HG02588 (cell line): ENCODE measurements around the gene FOXN3.

Experiments used
- ATAC-seq: cut with Tn5 transposase; IDR thresholded peaks from one replicate; pipeline ENCODE4 v1.9.1; 2021; ENCODE audit warnings: mild to moderate bottlenecking, moderate library complexity; ENCODE audit not compliant: unreplicated experiment

The FOXN3 gene

GRCh38 chr14:89288114-89288513 lies 128.9 kb downstream of the FOXN3 start:
- ATAC-seq: no peak

- no peak for ATAC-seq
Observed at GRCh38 chr14:89284333-89285058, 132.5 kb downstream of the FOXN3 start.

GRCh38 chr14:89283327-89284060 lies 133.5 kb downstream of the FOXN3 start:
- peak; percentile 66 for ATAC-seq

GRCh38 chr14:89282191-89282590 lies 134.8 kb downstream of the FOXN3 start:
- no peak for ATAC-seq

- ATAC-seq: no peak
Observed at GRCh38 chr14:89280600-89280999, 136.4 kb downstream of the FOXN3 start.

- no peak for ATAC-seq
Observed at GRCh38 chr14:89279649-89280232, 137.3 kb downstream of the FOXN3 start.

DNA sequence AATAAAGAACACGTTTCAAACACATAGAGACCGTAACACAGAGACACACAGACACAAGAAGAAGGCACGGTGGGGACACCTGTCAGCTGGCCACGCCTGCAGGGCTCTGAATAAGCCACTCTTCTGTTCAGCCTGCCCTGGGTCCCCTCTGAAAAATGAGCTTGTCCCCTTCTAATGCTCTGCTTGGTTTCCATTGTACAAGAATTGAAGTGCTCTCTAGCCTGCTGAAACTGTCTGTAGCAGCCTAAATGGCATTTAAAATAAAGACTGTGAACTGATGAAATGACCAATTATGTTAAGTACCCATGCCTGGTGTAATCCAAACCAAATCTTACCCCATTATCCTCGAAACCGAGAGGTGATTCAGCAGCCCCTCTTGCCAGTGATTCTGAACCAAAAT lies 139.8 kb downstream of the FOXN3 start:
- no peak for ATAC-seq

- peak; percentile 96 for ATAC-seq
Observed at GRCh38 chr14:89276424-89276975, 140.5 kb downstream of the FOXN3 start.

- peak; percentile 49 for ATAC-seq
Observed at GRCh38 chr14:89270439-89271227, 146.4 kb downstream of the FOXN3 start.

- no peak for ATAC-seq
Observed at GRCh38 chr14:89269404-89269803, 147.6 kb downstream of the FOXN3 start.

GRCh38 chr14:89268514-89268913 lies 148.5 kb downstream of the FOXN3 start:
- no peak for ATAC-seq

DNA sequence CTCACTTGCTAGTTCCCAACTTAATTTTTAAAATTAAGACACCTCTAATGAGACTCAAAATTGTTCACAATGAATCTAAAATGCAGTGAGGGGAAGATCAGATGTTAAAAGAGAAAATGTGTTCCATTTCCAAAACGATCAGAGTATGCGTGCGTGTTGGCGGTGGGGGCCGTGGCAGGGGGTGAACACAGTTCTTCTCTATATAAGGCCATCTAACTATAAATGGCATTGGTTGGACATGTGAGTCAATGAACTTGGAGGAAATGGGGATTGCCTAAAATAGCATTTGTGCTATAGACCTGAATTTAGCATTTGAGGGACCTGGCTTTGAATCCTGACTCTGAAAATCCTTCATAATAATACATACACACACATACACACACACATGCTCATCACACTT lies 149.4 kb downstream of the FOXN3 start:
- no peak for ATAC-seq

DNA sequence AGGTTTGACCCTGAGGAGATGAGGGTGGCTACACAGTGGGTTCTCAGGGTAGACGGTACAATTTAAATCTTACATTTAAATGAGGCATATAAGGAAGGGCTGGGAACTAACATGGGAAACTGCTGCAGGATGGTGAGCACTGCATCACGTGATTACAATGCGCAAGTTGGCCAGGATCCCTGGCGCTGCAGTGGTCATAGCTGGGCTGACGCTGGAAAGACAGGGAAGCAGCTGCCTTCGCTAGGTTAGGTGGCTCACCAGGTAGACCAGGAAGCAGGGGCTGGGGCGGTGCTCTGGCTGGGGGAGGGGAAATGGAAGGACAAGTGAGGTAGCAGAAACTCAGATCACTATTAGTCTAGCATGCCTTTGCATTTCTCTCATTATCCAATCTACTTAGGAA lies 149.9 kb downstream of the FOXN3 start:
- ATAC-seq: no peak

DNA sequence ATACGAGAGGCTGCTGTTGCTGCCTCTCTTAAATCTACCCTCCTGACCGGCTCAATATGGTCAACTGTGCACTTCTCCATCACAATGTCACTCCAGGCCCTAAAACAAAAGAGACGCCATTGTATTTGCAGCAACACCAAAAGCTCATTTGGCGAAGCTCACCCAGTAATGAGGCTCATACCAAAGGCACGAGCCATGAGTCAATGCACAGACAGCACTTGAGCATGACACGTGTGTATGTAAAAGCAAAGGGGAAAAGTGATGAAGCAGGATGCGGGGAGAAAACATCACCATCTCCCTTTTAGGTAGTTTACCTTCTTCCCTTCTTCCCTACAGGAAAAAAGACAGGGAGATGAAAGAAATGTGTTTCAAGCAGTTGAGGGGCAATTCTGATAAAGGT lies 150.3 kb downstream of the FOXN3 start:
- ATAC-seq: no peak

DNA sequence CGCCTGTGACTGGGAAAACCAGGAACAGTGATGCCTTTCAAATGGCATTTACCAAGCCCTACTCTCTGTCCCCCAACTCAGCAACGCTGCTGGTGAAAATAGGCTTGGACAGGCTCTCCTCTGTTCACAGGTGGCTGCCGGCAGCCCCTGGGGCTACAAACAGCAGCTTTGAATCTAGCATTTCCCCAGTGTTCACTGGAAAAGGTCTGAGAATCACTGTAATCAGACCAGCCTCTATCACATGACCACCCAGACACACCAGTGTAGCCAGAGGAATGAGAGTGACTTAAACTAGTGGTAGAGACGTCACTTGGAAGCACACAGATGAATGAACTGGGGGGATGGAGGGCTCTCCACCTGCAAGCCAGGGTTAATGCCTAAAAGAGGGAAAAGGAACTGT lies 151.8 kb downstream of the FOXN3 start:
- no peak for ATAC-seq

- ATAC-seq: no peak
Observed at GRCh38 chr14:89264196-89264800, 152.7 kb downstream of the FOXN3 start.

- no peak for ATAC-seq
Observed at GRCh38 chr14:89262041-89262440, 155.0 kb downstream of the FOXN3 start.

GRCh38 chr14:89260898-89261297 lies 156.1 kb downstream of the FOXN3 start:
- no peak for ATAC-seq

GRCh38 chr14:89259951-89260609 lies 157.0 kb downstream of the FOXN3 start:
- ATAC-seq: no peak

- ATAC-seq: no peak
Observed at GRCh38 chr14:89258728-89259273, 158.2 kb downstream of the FOXN3 start.
